HG03196 (cell line): ENCODE measurements around the gene TAAR1.
"Not testable (repeated sequence)": the region's sequence is repeated elsewhere in the genome, so short reads cannot be mapped to it uniquely, and the experiment has no call there.

Experiments used
- ATAC-seq: cut with Tn5 transposase; IDR thresholded peaks from one replicate; pipeline ENCODE4 v1.9.1; 2021; ENCODE audit not compliant: unreplicated experiment

TAAR1 gene

GRCh38 chr6:132659082-132659481 lies at the start of gene TAAR1:
TAAR1 (minus strand) TSS chr6:132659182; CDS start chr6:132646003, 13,179 bp downstream.
- no peak for ATAC-seq

GRCh38 chr6:132708771-132709170 lies 49.8 kb upstream of the TAAR1 start:
- ATAC-seq: no peak

GRCh38 chr6:132708002-132708401 lies 49.0 kb upstream of the TAAR1 start:
- no peak for ATAC-seq

GRCh38 chr6:132706756-132707155 lies 47.8 kb upstream of the TAAR1 start:
- ATAC-seq: not testable (repeated sequence)

DNA sequence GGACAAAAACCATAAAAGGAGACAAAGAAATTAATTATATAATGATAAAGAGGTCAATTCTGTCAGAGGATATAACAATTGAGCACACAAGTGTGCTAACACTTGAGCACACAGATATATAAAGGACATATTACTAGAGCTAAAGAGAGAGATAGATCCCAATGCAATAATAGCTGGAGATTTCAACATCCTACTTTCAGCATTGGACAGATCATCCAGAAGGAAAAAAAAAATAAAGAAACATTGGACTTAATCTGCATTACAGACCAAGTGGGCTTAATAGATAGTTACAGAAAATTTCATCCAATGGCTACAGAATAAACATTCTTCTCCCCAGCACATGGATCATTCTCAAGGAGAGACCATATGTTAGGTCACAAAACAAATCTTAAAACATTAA lies 45.0 kb upstream of the TAAR1 start:
- no peak for ATAC-seq

GRCh38 chr6:132698608-132699007 lies 39.6 kb upstream of the TAAR1 start:
- ATAC-seq: no peak

DNA sequence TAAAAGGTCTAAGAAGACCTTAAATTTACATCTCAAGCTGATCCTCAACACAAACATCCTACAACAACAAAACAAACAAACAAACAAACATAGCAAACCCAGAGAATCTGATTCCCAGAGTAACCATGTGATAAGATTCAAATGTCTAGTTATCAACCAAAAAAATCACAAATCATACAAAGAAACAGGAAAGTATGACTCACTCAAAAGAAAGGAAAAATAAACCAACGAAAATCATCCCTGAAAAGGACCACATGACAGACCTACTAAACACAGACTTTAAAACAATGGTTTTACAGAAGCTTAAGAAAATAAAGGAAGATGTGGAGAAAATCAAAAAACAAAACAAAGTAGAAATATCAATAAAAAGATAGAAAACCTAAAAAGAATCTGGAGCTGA lies 36.8 kb upstream of the TAAR1 start:
- no peak for ATAC-seq

DNA sequence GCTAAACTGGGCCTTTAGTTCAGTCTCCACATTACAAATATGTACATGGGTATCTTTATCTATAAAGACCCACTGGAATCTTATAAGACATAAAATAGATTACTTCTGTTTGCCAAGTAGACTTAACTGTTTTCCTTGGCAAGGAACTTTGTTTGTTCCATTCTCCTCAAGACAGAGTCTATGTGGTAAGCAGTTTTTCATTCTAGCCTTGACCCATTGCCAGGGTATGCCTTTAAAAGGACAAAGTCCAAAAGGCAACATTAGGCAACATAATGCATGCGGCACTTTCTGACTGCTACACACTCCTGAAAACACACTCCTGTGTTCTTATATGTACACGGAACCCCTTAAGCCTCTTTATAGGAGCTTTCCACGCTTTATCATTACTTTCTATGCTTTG lies 34.5 kb upstream of the TAAR1 start:
- ATAC-seq: no peak

GRCh38 chr6:132690678-132691077 lies 31.7 kb upstream of the TAAR1 start:
- ATAC-seq: no peak

DNA sequence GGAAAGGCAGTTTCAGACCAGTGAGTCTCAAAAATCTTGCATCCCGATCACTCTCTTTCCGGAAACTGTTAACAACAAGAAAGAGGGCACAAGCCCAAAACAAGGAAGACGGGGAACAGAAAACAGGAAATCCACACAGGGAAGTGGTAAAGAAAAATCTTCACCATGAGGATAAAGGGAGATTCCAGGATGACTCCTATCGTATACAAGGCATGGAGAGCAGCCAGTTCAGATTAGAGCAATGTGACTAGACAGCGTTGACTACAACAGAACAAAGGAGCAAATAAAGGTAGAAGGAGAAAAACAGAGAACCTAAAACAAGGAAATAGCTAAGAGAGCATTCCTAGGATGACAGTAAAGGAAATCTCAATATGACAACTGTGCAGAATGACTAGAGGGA lies 28.3 kb upstream of the TAAR1 start:
- ATAC-seq: no peak

DNA sequence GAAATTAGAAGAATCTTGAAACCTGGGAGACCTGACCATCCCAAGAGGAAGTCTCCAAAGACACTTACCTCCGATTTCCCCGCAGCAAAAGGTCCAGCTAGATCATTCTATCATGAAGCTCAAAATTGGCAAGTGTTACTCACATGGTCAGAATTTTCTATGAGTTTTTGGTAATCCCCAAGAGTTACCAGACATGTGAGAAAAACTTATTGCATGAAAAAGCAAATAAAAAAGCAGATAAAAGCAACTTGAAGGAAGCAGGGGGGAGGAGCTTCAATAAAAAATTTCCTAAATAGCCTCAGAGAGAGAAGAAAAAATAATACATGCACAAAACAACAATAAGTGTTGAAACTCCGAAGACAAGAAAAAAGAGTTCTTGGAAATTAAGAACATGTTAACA lies 27.5 kb upstream of the TAAR1 start:
- no peak for ATAC-seq

DNA sequence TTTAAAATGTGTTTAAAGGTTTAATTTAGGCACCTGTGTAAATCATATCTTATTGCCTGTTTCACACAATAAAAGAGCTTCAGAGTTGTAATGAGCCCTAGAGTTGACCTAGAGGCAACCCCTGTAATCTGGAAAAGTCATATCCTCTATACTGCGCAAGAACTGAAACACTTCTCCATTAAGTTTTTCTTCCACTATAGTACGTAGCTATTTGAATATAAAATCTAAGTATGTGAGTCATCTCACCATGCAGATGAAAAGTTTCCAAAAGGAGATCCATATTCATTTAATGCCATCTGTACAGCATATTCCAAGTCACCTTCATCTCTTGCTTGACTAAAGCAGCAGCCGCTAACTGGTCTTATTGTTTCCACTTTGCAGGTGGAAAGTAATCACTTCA lies 26.0 kb upstream of the TAAR1 start:
- ATAC-seq: no peak

GRCh38 chr6:132684272-132684671 lies 25.3 kb upstream of the TAAR1 start:
- no peak for ATAC-seq

- ATAC-seq: no peak
Measured at GRCh38 chr6:132683543-132683942, 24.6 kb upstream of the TAAR1 start.

DNA sequence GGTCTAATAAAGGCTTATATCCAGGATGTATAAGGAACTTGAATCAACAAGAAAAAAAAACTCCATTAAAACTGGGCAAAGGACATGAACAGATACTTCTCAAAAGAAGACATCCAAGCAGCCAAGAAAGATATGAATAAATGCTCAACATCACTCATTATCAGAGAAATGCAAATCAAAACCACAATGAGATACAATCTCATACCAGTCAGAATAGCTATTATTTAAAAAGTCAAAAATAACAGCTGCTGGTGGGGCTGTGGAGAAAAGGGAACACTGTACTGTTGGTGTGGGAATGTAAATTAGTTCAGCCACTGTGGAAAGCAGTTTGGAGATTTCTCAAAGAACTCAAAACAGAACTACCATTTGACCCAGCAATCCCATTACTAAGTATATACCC lies 20.1 kb upstream of the TAAR1 start:
- ATAC-seq: not testable (repeated sequence)

GRCh38 chr6:132675749-132676148 lies 16.8 kb upstream of the TAAR1 start:
- no peak for ATAC-seq

DNA sequence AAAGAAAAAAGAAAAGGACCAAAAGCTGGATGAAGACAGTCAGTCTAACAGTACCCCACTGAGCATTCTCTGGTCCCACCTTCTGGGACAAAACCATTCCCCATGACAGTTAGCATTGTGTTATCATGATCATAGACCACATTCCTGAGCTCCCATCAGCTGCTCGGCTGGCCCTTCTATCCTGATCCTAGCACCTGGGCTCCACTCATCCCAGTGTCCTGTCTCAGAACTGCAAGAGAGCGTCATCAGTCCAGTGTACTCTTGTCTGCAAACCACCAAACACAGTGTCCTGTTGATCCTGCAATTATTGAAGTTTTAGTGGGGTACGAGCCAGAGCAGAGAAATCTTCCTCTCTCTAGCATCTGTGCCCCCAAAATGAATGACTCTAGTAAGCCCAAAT lies 16.0 kb upstream of the TAAR1 start:
- ATAC-seq: no peak

GRCh38 chr6:132673376-132674094 lies 14.6 kb upstream of the TAAR1 start:
- no peak for ATAC-seq

GRCh38 chr6:132671295-132671694 lies 12.3 kb upstream of the TAAR1 start:
- no peak for ATAC-seq

DNA sequence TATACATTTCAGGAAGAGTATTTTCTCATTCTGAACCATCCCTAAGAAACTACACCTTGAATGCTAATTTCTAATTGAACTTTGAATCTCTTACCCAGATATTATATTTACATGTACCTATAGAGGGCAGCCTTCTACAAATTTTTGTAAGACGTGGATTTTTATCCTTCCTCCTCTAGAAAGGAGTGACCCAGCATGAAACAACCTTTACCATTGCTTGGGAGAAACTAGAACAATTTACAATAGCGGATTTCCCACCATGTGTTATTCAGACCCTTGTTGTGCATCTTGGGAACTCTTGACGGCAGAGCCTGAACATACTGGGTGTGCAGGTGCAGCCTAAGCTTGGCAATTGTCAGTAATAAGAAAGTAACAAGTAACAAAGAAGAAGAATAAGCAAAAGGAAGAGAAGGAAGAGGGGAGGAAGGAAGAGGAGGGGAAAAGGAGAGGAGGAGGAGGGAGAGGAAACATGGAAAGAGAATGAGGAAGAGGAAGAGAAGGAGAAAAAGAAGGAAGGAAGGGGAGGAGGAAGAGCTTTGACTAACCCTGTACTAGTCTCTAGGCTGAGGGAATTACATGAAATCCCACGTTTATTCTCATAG lies 10.8 kb upstream of the TAAR1 start:
- peak; percentile 46 for ATAC-seq

DNA sequence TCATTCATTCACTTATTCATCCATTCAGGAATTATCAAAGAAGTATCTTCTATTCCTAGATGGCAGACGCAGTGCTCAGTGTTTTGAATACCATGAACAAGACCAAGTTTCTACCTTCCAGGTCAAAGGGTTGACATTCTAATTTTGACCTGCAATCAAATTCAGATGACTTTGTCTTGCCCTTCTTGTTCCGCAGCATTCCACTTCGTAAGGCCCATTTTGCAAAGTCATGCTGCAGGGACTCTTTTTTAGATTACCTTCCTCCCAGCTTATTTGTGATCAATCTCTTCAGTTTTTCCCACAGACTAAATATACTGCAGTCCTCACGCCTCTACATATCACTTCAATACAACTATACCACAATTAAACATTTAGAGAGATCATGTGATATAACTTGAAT lies 7.1 kb upstream of the TAAR1 start:
- ATAC-seq: no peak

GRCh38 chr6:132664309-132665034 lies 5.5 kb upstream of the TAAR1 start:
- no peak for ATAC-seq
